SJSA1 (cell line): ENCODE measurements around the gene DLX3. TPM values are rescaled to one million over a fixed set of nuclear protein-coding genes. Genes with fewer than 3 reads are reported as not detected.

Experiments
- DNase-seq, 2 experiments: peaks; one replicate each; pipeline ENCODE4 v3.0.0-alpha.2; 2015 to 2020; ENCODE audit warnings: low spot score in 2 of 2, low read depth in 1 of 2
- H3K27ac ChIP-seq: fragments of 250-450 bp; sonication (Bioruptor Pico); 2 replicates; pipeline ENCODE4 v1.5.1; 2020; ENCODE audit warnings: mild to moderate bottlenecking, moderate library complexity
- H3K27me3 ChIP-seq: fragments of 250-450 bp; sonication (Bioruptor Pico); replicated peaks from 2 replicates; pipeline ENCODE4 v1.5.1; 2020; ENCODE audit warnings: mild to moderate bottlenecking, moderate library complexity
- H3K36me3 ChIP-seq: fragments of 250-450 bp; sonication (Bioruptor Pico); 2 replicates; pipeline ENCODE4 v1.5.1; 2020; ENCODE audit warnings: mild to moderate bottlenecking
- H3K4me1 ChIP-seq: fragments of 250-450 bp; sonication (Bioruptor Pico); replicated peaks from 2 replicates; pipeline ENCODE4 v1.6.1; 2021; ENCODE audit warnings: mild to moderate bottlenecking
- H3K4me3 ChIP-seq: fragments of 250-450 bp; sonication (Bioruptor Pico); 2 replicates; pipeline ENCODE4 v1.5.1; 2020; ENCODE audit warnings: mild to moderate bottlenecking
- H3K9me3 ChIP-seq: fragments of 250-450 bp; sonication (Bioruptor Pico); replicated peaks from 2 replicates; pipeline ENCODE4 v1.5.1; 2020; ENCODE audit warnings: mild to moderate bottlenecking
- total RNA-seq: library from RNA; depleted of rRNA; stranded (reverse); fragments of >200 nt; shearing (Covaris generic); gene quantifications from 2 replicates; pipeline ENCODE4 v1.2.3, GENCODE V29; 2014

DLX3 gene
- total RNA-seq, 1 experiment from 2014 or later = not detected

DNA sequence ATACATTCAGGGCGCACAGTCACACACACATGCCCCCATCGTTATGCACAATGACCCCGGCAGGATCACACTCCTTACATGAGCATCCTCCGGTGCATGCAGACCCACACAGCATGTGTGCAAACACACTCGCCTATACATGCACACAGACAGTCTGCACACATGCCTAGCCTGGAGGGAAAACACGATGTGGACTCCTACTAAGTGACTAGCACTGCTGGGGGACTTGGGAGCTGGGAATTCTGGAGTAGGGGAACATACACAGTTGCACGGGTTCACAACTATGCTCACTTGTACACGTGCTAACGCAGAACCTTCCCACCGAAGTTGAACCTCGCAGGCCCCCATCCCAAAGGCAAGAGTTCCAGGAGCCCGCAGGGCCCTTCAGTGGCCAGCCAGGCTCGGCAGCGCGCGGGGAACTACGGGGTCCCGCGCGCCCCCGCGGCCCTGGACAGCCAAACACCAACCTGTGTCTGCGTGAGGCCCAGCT lies 2.0 kb downstream of the DLX3 start:
- no peaks in the 10 kb centered on the region for H3K9me3 ChIP-seq
- peaks cover 41% of the 10 kb centered on the region for H3K4me1 ChIP-seq
- no peak overlapping the region for H3K27ac ChIP-seq
- H3K36me3 ChIP-seq = no peaks in the 10 kb centered on the region
- H3K27me3 ChIP-seq = peaks cover 82% of the 10 kb centered on the region
- no peak for DNase-seq
- no peak overlapping the region for H3K4me3 ChIP-seq

DNA sequence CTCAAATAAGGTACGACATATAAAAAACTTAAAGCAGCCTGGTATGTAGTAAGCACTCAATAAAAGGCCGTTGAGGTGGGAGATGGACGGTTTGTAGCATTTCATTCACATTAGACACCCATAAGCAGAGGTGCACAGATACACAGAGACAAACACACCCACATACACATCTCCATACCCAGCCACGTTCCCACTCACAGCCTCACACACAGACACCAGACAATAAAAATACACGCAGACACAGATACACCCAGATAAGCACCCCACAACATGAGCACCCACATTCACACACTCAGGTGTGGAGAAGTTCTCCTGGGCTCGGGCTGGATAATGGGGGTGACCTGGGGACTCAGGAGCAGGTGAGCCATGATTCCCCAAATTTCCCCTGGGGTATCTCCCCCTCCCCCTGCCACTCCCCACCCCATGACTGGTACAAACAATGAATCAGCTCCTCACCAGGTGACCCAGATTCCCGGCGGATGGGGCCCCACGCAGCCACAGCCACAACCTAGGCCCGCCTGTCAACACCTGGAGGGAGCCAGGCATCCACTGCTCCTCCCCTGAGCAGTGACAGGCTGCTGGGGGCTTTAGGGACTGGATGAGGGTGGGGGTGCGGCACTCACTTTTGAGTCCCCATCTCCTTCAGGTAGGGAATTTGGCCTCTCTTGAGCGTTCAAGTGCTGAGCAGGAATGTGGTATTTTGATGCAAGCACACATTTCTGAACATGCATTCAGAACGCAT lies 2.7 kb downstream of the DLX3 start:
- Histone ChIP-seq H3K27ac (no peak overlapping the region), H3K27me3 (peaks cover 87% of the 10 kb centered on the region), H3K36me3 (no peaks in the 10 kb centered on the region), H3K4me3 (no peak overlapping the region), H3K9me3 (no peaks in the 10 kb centered on the region), H3K4me1 (peaks cover 41% of the 10 kb centered on the region)
- no peak for DNase-seq

DNA sequence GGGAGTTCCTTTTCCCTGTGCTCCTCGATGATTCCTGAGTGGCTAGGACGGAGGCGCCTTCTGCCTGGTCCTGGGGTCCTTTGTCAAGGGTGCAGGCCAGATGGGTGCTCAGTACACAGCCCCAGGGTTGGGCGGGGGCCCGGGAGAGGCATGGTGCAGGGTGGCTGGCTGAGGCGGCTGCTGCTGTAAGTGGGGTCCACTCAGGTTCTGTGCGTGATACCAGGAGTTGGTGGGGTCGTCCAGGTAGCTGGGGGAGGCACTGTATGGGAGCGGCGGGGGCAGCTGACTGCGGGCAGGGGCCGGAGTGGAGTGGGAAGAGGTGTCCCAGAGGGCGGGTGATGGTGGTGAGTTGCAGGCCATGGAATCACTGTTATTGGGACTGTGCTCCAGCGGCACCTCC lies 3.6 kb downstream of the DLX3 start:
- Histone ChIP-seq H3K4me3 (no peak overlapping the region), H3K9me3 (no peaks in the 10 kb centered on the region), H3K36me3 (no peaks in the 10 kb centered on the region), H3K27me3 (peaks cover 96% of the 10 kb centered on the region), H3K4me1 (peaks cover 32% of the 10 kb centered on the region), H3K27ac (no peak overlapping the region)
- DNase-seq = no peak

DNA sequence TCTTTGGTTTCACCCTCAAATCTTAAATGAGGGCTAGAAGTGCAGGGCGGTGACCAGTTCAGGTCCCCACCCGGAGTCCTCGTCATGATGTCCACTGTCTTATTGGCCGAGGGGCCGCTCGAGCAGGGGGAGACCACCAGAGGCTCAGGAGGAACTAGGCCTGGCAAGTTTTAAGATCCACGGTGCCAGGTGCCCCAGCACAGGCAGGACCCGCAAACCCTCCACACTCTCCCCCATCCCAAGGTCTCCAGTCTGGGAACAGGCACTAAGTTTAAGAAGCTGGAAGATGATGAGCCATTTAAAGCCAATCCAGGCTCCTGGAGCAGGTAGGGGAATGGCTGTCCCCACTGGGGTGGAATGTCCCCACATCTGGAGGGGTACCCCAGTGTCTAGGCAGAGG lies 4.1 kb downstream of the DLX3 start:
- Histone ChIP-seq H3K36me3 (no peaks in the 10 kb centered on the region), H3K9me3 (no peaks in the 10 kb centered on the region), H3K4me3 (no peak overlapping the region), H3K27ac (no peak overlapping the region), H3K27me3 (peaks cover 96% of the 10 kb centered on the region), H3K4me1 (peaks cover 30% of the 10 kb centered on the region)
- DNase-seq = no peak

DNA sequence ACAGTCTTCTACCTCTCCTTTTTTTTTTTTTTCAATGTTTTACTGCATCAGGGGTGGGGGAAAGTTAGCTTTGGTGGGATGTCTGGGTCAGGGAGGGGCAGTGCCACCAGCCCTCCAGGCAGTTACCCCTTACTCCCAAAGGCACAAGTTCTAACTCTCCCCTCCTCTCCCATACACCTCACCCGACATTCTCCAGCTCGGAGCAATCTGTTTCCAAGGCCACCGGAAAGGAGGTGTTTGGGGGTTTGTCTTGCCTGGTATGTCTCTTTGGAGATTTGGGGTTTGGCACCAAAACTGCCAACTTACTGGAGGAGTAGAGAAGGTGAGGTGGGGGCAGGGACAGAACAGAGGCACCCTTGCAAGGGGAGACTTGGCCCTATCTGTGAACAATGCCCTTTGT lies 4.7 kb downstream of the DLX3 start:
- DNase-seq = no peak
- H3K36me3 ChIP-seq = no peaks in the 10 kb centered on the region
- peaks cover 95% of the 10 kb centered on the region for H3K27me3 ChIP-seq

DNA sequence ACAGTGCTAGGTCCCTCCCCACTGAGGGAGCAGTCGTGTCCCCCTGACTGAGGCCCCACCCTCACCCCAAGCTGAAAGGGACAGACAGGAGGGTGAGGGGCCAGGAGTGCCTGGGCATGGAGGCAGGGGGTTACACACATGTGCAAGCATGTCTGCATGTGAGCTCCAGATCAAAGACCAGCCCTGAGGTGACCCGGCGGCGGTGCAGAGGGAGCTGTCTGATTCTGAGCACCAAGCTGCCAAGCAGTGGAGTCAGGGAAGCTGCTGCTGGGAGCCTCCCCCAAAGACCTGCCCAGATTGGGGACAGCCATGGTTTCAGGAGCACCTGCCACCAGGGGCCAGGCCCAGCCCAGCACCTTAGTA lies 5.5 kb downstream of the DLX3 start:
- Histone ChIP-seq H3K27me3 (peaks cover 88% of the 10 kb centered on the region), H3K27ac (no peak overlapping the region), H3K4me3 (no peak overlapping the region), H3K36me3 (no peaks in the 10 kb centered on the region), H3K9me3 (no peaks in the 10 kb centered on the region), H3K4me1 (peaks cover 24% of the 10 kb centered on the region)
- no peak for DNase-seq

More for the DNA sequence above, 4.7 kb downstream of the DLX3 start:
- Histone ChIP-seq H3K9me3 (no peaks in the 10 kb centered on the region), H3K27ac (no peak overlapping the region), H3K4me3 (no peak overlapping the region), H3K4me1 (peaks cover 30% of the 10 kb centered on the region)

DNA sequence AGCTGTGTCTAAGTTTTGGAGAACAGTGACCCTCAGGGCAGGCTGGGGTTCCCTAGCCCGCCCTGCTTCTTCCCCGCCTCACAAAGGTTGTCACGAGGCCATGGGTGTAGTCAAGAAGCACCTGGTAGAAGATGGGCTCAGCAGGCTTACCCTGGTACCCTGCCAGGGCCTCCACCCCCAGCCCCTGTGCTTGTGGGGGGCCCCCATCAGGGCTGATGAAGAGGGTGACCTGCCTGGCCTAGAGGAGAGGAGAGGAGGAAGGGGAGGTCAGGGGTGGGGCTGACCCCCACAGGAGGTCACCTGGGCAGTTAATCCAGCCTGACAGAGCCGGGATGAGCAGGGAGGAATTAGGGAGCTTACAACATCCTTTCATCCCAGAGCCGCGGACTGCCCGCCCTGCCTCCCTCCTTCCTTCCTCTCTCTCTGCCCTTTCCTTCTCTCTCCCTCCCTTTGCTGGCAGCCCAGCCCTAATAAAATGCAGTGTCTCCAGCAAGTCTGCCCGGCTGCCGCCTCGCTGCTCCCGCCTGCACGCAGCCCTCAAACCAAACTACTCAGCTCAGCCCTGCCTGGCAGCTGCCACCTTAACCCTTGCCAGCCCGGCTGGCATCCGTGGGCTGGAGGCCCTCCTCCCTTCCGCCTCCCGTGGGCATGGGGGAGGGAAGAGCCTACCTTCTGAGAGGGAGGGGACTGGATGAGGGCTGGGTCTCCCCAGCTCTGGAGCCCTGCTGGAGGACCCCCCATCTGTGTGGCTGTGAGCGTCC lies 7.2 kb downstream of the DLX3 start:
- H3K27ac ChIP-seq = no peak overlapping the region
- peak; percentile 39 to 65 for DNase-seq
- H3K27me3 ChIP-seq = peaks cover 74% of the 10 kb centered on the region

DNA sequence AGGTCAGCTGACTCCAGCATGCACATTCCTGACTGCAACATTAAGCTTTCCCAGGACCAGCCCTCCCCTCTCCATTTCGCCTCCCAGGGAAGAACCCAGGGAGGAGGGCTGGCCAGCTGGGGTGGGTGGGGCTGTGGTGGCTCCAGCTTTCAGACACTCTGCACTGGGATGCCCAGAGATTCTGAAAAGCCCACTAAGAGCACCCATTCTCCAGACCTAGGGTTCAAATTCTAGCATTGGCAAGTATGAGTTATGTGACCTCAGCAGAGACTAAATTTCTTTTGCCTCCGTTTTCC lies 7.8 kb downstream of the DLX3 start:
- no peak for DNase-seq
- Histone ChIP-seq H3K27ac (no peak overlapping the region), H3K9me3 (peaks cover 3% of the 10 kb centered on the region; the same call in 1 of the 2 replicates), H3K27me3 (peaks cover 73% of the 10 kb centered on the region), H3K4me3 (no peak overlapping the region), H3K36me3 (no peaks in the 10 kb centered on the region), H3K4me1 (peaks cover 10% of the 10 kb centered on the region)

More for the DNA sequence above, 7.2 kb downstream of the DLX3 start:
- peaks cover 3% of the 10 kb centered on the region; the same call in 1 of the 2 replicates for H3K9me3 ChIP-seq
- H3K4me3 ChIP-seq = no peak overlapping the region
- H3K36me3 ChIP-seq = no peaks in the 10 kb centered on the region
- H3K4me1 ChIP-seq = peaks cover 10% of the 10 kb centered on the region

DNA sequence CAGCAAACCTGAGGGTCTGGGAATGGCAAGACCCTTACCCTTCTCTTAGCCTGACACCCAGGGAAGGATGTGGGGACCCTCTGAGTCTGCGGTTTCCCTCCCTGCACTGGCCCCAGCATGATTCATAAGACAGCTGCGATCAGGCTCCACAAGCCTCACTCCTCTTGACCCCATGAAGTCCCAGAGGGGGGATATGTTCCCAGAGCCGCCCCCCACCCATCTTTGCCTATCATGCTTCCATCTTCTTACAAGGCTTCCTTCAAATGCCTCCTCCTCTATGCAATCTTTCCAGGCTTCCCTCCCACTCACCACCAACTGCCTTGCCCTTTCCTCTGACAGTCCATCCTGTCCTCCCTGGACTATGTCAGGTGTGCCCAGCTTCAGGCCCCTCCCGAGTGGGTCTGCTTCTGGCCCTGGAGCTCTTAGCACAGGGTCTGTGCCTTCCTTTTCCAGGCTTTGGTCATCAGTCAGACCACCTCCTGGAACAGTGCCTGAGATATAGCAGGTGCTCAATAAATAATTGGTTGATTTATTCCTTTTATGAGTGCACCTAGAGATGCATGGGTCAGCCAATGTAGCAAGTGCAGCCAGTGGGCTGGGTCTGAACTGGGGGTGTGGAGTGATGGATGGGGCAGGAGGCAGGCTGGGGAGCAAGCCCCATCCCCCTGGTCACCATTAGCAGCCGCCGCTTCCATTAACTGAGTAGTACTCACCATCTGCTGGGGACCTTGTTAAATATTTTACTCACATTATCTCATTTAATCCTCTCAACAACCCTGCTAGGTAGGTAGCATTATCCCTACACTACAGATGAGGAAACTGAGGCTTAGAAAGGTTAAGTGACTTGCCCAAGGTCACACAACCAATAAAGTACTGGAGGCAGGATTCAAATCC lies 8.4 kb downstream of the DLX3 start:
- no peak for DNase-seq
- Histone ChIP-seq H3K4me1 (peaks cover 10% of the 10 kb centered on the region), H3K36me3 (no peaks in the 10 kb centered on the region), H3K27ac (no peak overlapping the region), H3K4me3 (no peak overlapping the region), H3K9me3 (peaks cover 3% of the 10 kb centered on the region; the same call in 1 of the 2 replicates), H3K27me3 (peaks cover 73% of the 10 kb centered on the region)

DNA sequence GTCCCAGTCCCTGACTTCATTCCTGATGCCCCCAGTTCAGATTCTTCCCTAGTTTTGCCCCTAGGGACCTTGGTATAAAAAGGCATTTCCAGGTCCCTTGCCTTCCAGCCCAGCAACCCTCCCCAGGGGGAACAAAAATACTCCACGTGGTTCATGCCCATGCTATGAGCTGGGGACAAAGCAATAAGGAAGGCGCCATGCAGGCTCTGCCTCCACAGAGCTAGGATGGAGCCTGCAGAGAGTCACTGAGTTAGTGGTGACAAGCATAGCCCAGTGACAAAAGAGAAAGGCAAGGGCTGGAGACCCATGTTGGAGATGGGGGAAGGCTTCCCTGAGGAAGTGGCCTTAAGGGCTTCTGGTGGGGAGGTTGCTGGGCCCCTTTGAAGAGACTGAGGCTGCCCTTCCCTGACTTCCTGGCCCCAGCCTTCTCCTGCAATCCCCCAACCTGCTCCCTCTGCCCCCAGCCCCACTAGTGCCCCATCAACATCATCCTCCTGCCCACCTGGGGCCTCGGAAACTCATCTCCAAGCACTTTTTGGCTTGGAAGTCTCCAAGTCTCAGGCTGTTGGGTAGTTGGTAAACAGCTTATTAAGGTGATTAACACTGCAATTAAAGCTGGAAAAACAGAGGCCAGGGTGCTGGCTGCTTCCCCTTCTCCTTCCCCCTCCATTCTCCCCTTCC lies 9.6 kb downstream of the DLX3 start:
- Histone ChIP-seq H3K27me3 (peaks cover 71% of the 10 kb centered on the region), H3K4me3 (no peak overlapping the region), H3K27ac (no peak overlapping the region), H3K9me3 (peaks cover 3% of the 10 kb centered on the region; the same call in 1 of the 2 replicates), H3K4me1 (peaks cover 10% of the 10 kb centered on the region), H3K36me3 (no peaks in the 10 kb centered on the region)
- no peak for DNase-seq

DNA sequence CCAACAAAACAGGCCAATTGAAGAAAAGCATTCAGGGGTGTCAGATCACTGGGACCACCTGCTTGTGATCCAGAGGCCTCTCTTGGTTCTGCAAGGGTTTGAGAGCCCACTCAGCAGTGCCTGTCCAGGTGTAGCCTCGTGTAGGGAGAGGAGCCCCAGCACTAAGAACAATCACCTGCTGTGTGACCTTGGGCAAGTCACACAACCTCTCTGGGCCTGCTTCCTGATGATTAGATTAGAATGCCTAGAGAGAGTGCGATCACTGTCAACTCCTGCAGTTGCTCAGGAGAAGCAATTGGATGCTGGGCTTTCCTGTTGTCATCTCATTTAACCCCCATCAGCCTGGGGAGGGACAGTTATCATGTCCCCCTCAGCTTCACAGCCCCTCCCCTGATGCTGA lies 10.2 kb downstream of the DLX3 start:
- Histone ChIP-seq H3K4me1 (peaks cover 10% of the 10 kb centered on the region), H3K36me3 (no peaks in the 10 kb centered on the region), H3K27me3 (peaks cover 73% of the 10 kb centered on the region), H3K9me3 (peaks cover 3% of the 10 kb centered on the region; the same call in 1 of the 2 replicates), H3K27ac (no peak overlapping the region), H3K4me3 (no peak overlapping the region)
- DNase-seq = no peak

DNA sequence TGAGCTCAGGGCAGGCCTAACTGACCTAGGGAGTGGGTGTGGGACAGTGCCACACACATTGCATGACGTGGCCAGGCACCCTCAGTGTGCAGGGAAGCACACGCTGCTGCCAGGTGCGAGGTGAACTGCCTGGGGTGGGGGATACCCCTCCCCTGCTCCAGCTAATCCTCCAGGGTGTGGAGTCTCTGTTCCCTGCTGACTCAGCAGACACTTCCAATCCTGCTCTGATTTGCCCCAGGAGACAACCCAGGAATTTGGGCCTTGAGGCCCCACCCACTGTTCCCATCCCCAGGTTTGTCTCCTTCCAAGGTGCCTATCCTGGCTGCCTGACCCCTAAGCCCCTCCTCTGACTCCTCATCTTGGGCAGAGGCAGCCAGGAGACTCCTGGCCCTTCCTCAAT lies 10.7 kb downstream of the DLX3 start:
- Histone ChIP-seq H3K4me3 (no peak overlapping the region), H3K4me1 (peaks cover 10% of the 10 kb centered on the region), H3K27me3 (peaks cover 73% of the 10 kb centered on the region), H3K27ac (no peak overlapping the region), H3K36me3 (no peaks in the 10 kb centered on the region), H3K9me3 (peaks cover 3% of the 10 kb centered on the region; the same call in 1 of the 2 replicates)
- DNase-seq = no peak

DNA sequence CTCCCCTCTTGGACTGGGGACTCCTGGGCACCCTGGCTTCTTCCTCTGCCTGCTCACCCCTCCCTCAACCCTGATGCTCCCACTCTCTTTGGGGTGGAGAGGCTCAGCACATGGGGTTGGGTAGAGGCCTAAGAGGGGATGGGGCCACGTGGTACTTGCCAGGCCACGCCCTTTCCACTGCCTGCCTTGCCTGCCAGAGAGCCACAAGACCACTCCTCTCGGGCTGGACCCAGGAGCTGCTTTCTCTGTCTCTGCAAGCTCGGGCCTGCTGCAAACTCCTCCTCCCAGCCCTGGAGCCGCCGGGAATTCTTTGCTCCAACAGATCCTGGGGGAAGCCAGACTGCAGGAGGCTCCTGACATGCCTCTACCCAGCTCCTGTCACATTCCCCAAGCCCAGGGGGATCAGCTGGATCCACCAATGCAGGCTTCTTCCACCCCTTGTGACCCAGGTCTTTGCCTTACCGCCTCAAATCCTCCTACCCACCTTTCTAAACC lies 14.3 kb downstream of the DLX3 start:
- no peak for DNase-seq
- H3K36me3 ChIP-seq = no peaks in the 10 kb centered on the region
- H3K9me3 ChIP-seq = peaks cover 3% of the 10 kb centered on the region; the same call in 1 of the 2 replicates
- H3K27me3 ChIP-seq = peaks cover 68% of the 10 kb centered on the region
- H3K4me1 ChIP-seq = no peaks in the 10 kb centered on the region
- H3K4me3 ChIP-seq = no peak overlapping the region
- H3K27ac ChIP-seq = no peak overlapping the region
